ENCODE measurements around the gene CLDN1.

Gene CLDN1

DNA sequence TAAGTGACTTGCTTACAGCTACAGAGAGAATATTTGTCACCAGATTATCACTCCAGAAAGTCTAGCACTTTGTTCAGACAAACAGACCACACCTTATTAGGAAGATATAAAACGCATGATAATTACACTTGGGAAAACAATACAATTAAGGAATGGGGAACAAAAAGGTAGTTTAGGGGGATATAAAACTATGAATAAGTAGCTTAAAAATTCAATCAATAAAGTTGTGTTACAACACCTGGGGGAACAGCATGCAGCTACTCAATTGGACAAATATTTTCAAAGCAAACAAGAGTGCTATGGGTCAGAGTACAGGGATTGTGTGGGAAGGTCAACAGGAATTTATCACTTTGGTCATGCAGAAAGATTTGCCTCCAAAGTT is 15.1 kb downstream of the CLDN1 start:
- ATAC-seq (ENCODE audit: insufficient read depth, low read depth), result no peak
- Histone ChIP-seq H3K4me2 (ENCODE audit: insufficient read depth, low read length) (no peak overlapping the region), H3K27ac (ENCODE audit: low read length) (no peak overlapping the region)

DNA sequence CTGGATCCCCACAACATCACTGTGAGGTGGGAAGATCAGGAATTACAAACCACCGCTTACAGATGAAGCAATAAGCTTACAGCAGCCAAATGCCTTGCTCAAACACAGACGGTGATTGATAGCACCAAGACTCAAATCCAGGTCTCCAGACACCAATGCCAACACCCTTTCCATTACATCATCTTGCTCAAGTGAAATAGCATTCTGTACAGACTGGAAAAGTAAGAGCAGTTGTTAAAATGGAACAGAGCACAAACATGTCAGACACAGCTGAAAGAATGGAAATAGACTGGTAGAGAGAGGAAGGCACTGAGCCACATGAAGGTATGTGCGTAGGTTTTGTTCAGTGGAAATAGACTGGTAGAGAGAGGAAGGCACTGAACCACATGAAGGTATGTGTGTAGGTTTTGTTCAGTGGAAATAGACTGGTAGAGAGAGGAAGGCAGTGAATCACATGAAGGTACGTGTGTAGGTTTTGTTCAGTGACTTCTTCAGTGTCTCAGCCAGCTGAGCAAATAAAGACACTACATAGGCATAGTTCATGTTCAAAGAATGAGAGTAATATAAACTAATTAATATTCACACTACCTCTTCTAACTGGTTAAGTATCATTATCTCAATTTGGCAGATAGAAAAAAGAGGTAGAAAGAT is 15.6 kb downstream of the CLDN1 start:
- Histone ChIP-seq H3K36me3 (ENCODE audit: insufficient read depth, low read length) (no peaks in the 10 kb centered on the region), H3K9ac (ENCODE audit: low read depth, low read length) (no peak overlapping the region), H3K4me1 (ENCODE audit: insufficient read depth, low read length) (no peaks in the 10 kb centered on the region), H3K27me3 (ENCODE audit: insufficient read depth, low read length, poor library complexity) (no peaks in the 10 kb centered on the region), H3K79me2 (ENCODE audit: insufficient read depth, low read length) (no peaks in the 10 kb centered on the region), H3K4me3 (ENCODE audit: low read depth in 1 of 2, low read length in 2 of 2) (no peak overlapping the region), H3K4me2 (ENCODE audit: insufficient read depth, low read length) (no peak overlapping the region), H3K27ac (ENCODE audit: low read length) (no peak overlapping the region), H2AFZ (ENCODE audit: low read depth, low read length) (no peak overlapping the region), H3K9me3 (ENCODE audit: insufficient read depth, low read length, severe bottlenecking) (no peaks in the 10 kb centered on the region), H4K20me1 (ENCODE audit: insufficient read depth, low read length) (no peaks in the 10 kb centered on the region)
- TF ChIP-seq EZH2 (IDR thresholded peaks at IDR 0.05; ENCODE audit: borderline replicate concordance, low read depth, low read length, severe bottlenecking), result no peak
- TF ChIP-seq, protein P1, sequence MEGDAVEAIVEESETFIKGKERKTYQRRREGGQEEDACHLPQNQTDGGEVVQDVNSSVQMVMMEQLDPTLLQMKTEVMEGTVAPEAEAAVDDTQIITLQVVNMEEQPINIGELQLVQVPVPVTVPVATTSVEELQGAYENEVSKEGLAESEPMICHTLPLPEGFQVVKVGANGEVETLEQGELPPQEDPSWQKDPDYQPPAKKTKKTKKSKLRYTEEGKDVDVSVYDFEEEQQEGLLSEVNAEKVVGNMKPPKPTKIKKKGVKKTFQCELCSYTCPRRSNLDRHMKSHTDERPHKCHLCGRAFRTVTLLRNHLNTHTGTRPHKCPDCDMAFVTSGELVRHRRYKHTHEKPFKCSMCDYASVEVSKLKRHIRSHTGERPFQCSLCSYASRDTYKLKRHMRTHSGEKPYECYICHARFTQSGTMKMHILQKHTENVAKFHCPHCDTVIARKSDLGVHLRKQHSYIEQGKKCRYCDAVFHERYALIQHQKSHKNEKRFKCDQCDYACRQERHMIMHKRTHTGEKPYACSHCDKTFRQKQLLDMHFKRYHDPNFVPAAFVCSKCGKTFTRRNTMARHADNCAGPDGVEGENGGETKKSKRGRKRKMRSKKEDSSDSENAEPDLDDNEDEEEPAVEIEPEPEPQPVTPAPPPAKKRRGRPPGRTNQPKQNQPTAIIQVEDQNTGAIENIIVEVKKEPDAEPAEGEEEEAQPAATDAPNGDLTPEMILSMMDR (IDR thresholded peaks at IDR 0.05; ENCODE audit: borderline replicate concordance, extremely low read depth, low read length, poor library complexity, severe bottlenecking), result no peak
- DNase-seq (no peak), ATAC-seq (ENCODE audit: insufficient read depth, low read depth) (no peak)

More for the DNA sequence above, 15.1 kb downstream of the CLDN1 start:
- Histone ChIP-seq H3K36me3 (ENCODE audit: insufficient read depth, low read length) (no peaks in the 10 kb centered on the region), H2AFZ (ENCODE audit: low read depth, low read length) (no peak overlapping the region), H3K9me3 (ENCODE audit: insufficient read depth, low read length, severe bottlenecking) (no peaks in the 10 kb centered on the region), H3K4me1 (ENCODE audit: insufficient read depth, low read length) (no peaks in the 10 kb centered on the region), H3K9ac (ENCODE audit: low read depth, low read length) (no peak overlapping the region), H4K20me1 (ENCODE audit: insufficient read depth, low read length) (no peaks in the 10 kb centered on the region), H3K4me3 (ENCODE audit: low read depth in 1 of 2, low read length in 2 of 2) (no peak overlapping the region), H3K79me2 (ENCODE audit: insufficient read depth, low read length) (no peaks in the 10 kb centered on the region), H3K27me3 (ENCODE audit: insufficient read depth, low read length, poor library complexity) (no peaks in the 10 kb centered on the region)
- DNase-seq, result no peak
- TF ChIP-seq EZH2 (IDR thresholded peaks at IDR 0.05; ENCODE audit: borderline replicate concordance, low read depth, low read length, severe bottlenecking), result no peak
- TF ChIP-seq, protein P1 (IDR thresholded peaks at IDR 0.05; ENCODE audit: borderline replicate concordance, extremely low read depth, low read length, poor library complexity, severe bottlenecking), result no peak

DNA sequence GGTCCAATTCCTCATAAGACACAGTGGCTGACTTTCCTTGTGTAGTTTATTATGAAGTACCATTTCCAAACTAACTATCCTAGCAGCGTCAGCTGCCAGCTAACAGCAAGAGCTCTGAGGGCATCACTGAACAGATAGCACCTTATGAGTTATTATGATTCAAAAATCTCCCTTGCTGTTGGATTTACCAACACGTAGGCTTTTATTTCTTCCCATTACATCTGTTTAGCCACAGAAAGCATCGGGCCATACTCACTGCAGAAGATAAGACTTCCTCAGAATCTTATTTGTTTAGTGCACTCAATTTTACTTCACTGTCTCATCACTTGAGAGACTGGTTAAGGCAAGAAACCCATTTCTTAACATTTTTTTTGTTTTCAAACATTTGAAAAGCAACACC is 16.2 kb downstream of the CLDN1 start:
- Histone ChIP-seq H3K4me2 (ENCODE audit: insufficient read depth, low read length) (no peak overlapping the region), H2AFZ (ENCODE audit: low read depth, low read length) (no peak overlapping the region), H4K20me1 (ENCODE audit: insufficient read depth, low read length) (no peaks in the 10 kb centered on the region), H3K9ac (ENCODE audit: low read depth, low read length) (no peak overlapping the region), H3K27me3 (ENCODE audit: insufficient read depth, low read length, poor library complexity) (no peaks in the 10 kb centered on the region), H3K9me3 (ENCODE audit: insufficient read depth, low read length, severe bottlenecking) (no peaks in the 10 kb centered on the region), H3K79me2 (ENCODE audit: insufficient read depth, low read length) (no peaks in the 10 kb centered on the region), H3K36me3 (ENCODE audit: insufficient read depth, low read length) (no peaks in the 10 kb centered on the region), H3K4me3 (ENCODE audit: low read depth in 1 of 2, low read length in 2 of 2) (no peak overlapping the region), H3K4me1 (ENCODE audit: insufficient read depth, low read length) (no peaks in the 10 kb centered on the region), H3K27ac (ENCODE audit: low read length) (no peak overlapping the region)
- DNase-seq (no peak), ATAC-seq (ENCODE audit: insufficient read depth, low read depth) (no peak)
- no peak for TF ChIP-seq EZH2 (IDR thresholded peaks at IDR 0.05; ENCODE audit: borderline replicate concordance, low read depth, low read length, severe bottlenecking)
- TF ChIP-seq, protein P1 (IDR thresholded peaks at IDR 0.05; ENCODE audit: borderline replicate concordance, extremely low read depth, low read length, poor library complexity, severe bottlenecking), result no peak
